Left lung (tissue), 8 donors: ENCODE results near the gene TMEM254. TPM values are rescaled to one million over a fixed set of nuclear protein-coding genes. Genes with fewer than 3 reads are reported as not detected.

Source experiments
- polyA plus RNA-seq, 6 donors: library from polyadenylated mRNA; unstranded; fragments of 120-200 nt; gene quantifications; one replicate each; pipeline ENCODE4 v1.2.1, GENCODE V29; 2013; ENCODE audit not compliant: insufficient read length in 6 of 6
- total RNA-seq, 2 donors: library from RNA; stranded (reverse); fragmentation: NEBNext Ultra II Directional; extraction: Animal tissue kit (Norgen Biotek cat#: 25700); gene quantifications; one replicate each; pipeline ENCODE4 v1.2.1, GENCODE V29; 2021
- donor health status: DM: no; HTN: yes; CAD: no.
- donor health status: DM: no; HTN: no; CAD: no.

TMEM254 gene
- total and polyA plus RNA-seq, 8 donors = 18.2 to 45.7 (median 44.0) TPM

Other genes with a start within 250 kb of the TMEM254 start
- gene SFTPD, start 129.6 kb upstream of the TMEM254 start, total RNA-seq = 100 to 1,000 TPM; 323 to 878 TPM
- gene SFTPD, start 129.6 kb upstream of the TMEM254 start, polyA plus RNA-seq = 10 to 100 TPM in 1 of 6 donors, 1 to 10 TPM in 5; 6.5 to 10.6 (median 7.9) TPM
- gene PLAC9, start 54.1 kb downstream of the TMEM254 start, total RNA-seq = 10 to 100 TPM; 35.0 to 53.8 TPM
- 10 to 100 TPM; 37.5 to 72.4 (median 50.6) TPM for gene PLAC9, start 54.1 kb downstream of the TMEM254 start, polyA plus RNA-seq
- 100 to 1,000 TPM; 281 to 298 TPM for gene ANXA11, start 126.9 kb downstream of the TMEM254 start, total RNA-seq
- 100 to 1,000 TPM in 3 of 6 donors, 10 to 100 TPM in 3; 90.9 to 106 (median 97.7) TPM for gene ANXA11, start 126.9 kb downstream of the TMEM254 start, polyA plus RNA-seq
- under 1 TPM; 0.38 to 0.76 TPM for gene MAT1A, start 211.0 kb downstream of the TMEM254 start, total RNA-seq
- gene MAT1A, start 211.0 kb downstream of the TMEM254 start, polyA plus RNA-seq = under 1 TPM; 0.33 to 0.78 (median 0.51) TPM